ENCODE data around the gene COBL.
"Not testable (repeated sequence)": the region's sequence is repeated elsewhere in the genome, so short reads cannot be mapped to it uniquely, and the experiment has no call there.

COBL gene

GRCh38 chr7:51227861-51228260 is 88.7 kb downstream of the COBL start:
- DNase-seq, result no peak

GRCh38 chr7:51226916-51227535 is 89.6 kb downstream of the COBL start:
- no peak for DNase-seq

GRCh38 chr7:51226063-51226755 is 90.4 kb downstream of the COBL start:
- DNase-seq, result no peak

- no peak for DNase-seq
These were observed 91.6 kb downstream of the COBL start for GRCh38 chr7:51224811-51225595.

- DNase-seq, result no peak
These were observed 93.1 kb downstream of the COBL start for GRCh38 chr7:51223505-51223904.

- no peak for DNase-seq
These were observed 93.7 kb downstream of the COBL start for GRCh38 chr7:51222916-51223315.

- no peak for DNase-seq
These were observed 96.4 kb downstream of the COBL start for GRCh38 chr7:51220226-51220625.

GRCh38 chr7:51219261-51219988 is 97.2 kb downstream of the COBL start:
- no peak for DNase-seq

- no peak for DNase-seq
These were observed 98.8 kb downstream of the COBL start for GRCh38 chr7:51217804-51218203.

- no peak for DNase-seq
These were observed 102.5 kb downstream of the COBL start for GRCh38 chr7:51214098-51214497.

GRCh38 chr7:51213618-51214017 is 103.0 kb downstream of the COBL start:
- no peak for DNase-seq

GRCh38 chr7:51210766-51211165 is 105.8 kb downstream of the COBL start:
- DNase-seq, result no peak

GRCh38 chr7:51209426-51209825 is 107.2 kb downstream of the COBL start:
- DNase-seq, result no peak

- not testable (repeated sequence) for DNase-seq
These were observed 108.5 kb downstream of the COBL start for GRCh38 chr7:51208125-51208524.

- no peak for DNase-seq
These were observed 118.0 kb downstream of the COBL start for GRCh38 chr7:51198654-51199053.

- no peak for DNase-seq
These were observed 125.6 kb downstream of the COBL start for GRCh38 chr7:51190969-51191368.

GRCh38 chr7:51189777-51190176 is 126.8 kb downstream of the COBL start:
- no peak for DNase-seq

- no peak for DNase-seq
These were observed 127.6 kb downstream of the COBL start for GRCh38 chr7:51188987-51189386.

GRCh38 chr7:51187941-51188340 is 128.7 kb downstream of the COBL start:
- DNase-seq, result no peak

GRCh38 chr7:51186531-51186930 is 130.1 kb downstream of the COBL start:
- no peak for DNase-seq

- no peak for DNase-seq
These were observed 133.9 kb downstream of the COBL start for GRCh38 chr7:51182636-51183166.

GRCh38 chr7:51180092-51180491 is 136.5 kb downstream of the COBL start:
- no peak for DNase-seq

- no peak for DNase-seq
These were observed 140.6 kb downstream of the COBL start for GRCh38 chr7:51175992-51176388.

Data from HCEC 1CT (cell line).